Eye (tissue), 1 donor: Measurements from ENCODE around the gene RFX5.
"Not testable (repeated sequence)": the region's sequence is repeated elsewhere in the genome, so short reads cannot be mapped to it uniquely, and the experiment has no call there.

Source experiments
- DNase-seq: peaks from one replicate; pipeline ENCODE4 v3.0.0-alpha.2; 2015

RFX5 gene

GRCh38 chr1:151361883-151362282, 14.8 kb upstream of the RFX5 start:
- DNase-seq = no peak

GRCh38 chr1:151356696-151357095, 9.6 kb upstream of the RFX5 start:
- DNase-seq = no peak

GRCh38 chr1:151352021-151352718, 5.1 kb upstream of the RFX5 start:
- no peak for DNase-seq

GRCh38 chr1:151350323-151350722, 3.3 kb upstream of the RFX5 start:
- DNase-seq = not testable (repeated sequence)

GRCh38 chr1:151347523-151348246, 633 bp upstream of the RFX5 start:
- peak; percentile 13 for DNase-seq

- no peak for DNase-seq
Measured at GRCh38 chr1:151346082-151346768, 827 bp downstream of the RFX5 start.

GRCh38 chr1:151344291-151344690, 2.8 kb downstream of the RFX5 start:
- no peak for DNase-seq

GRCh38 chr1:151343587-151343986, 3.5 kb downstream of the RFX5 start:
- no peak for DNase-seq

GRCh38 chr1:151342569-151342968, 4.5 kb downstream of the RFX5 start:
- DNase-seq = no peak

- DNase-seq = no peak
Measured at GRCh38 chr1:151342021-151342420, 5.0 kb downstream of the RFX5 start.

GRCh38 chr1:151340870-151341754, 5.9 kb downstream of the RFX5 start:
- peak; percentile 89 for DNase-seq

GRCh38 chr1:151336556-151336955, 10.5 kb downstream of the RFX5 start:
- DNase-seq = no peak

GRCh38 chr1:151334822-151335221, 12.2 kb downstream of the RFX5 start:
- DNase-seq = no peak

GRCh38 chr1:151327903-151328674, 19.0 kb downstream of the RFX5 start:
- no peak for DNase-seq

GRCh38 chr1:151327223-151327902, 19.7 kb downstream of the RFX5 start, which contains the start of gene PI4KB:
Gene PI4KB (minus strand): TSS chr1:151327416. CDS start chr1:151316481, 10,935 bp downstream.
- peak; percentile 100 for DNase-seq

GRCh38 chr1:151326619-151327222, 20.3 kb downstream of the RFX5 start:
- DNase-seq = peak; percentile 56

- no peak for DNase-seq
Measured at GRCh38 chr1:151325646-151326429, 21.2 kb downstream of the RFX5 start.

- DNase-seq = no peak
Measured at GRCh38 chr1:151325231-151325630, 21.8 kb downstream of the RFX5 start.

GRCh38 chr1:151324390-151324930, 22.6 kb downstream of the RFX5 start:
- DNase-seq = no peak

GRCh38 chr1:151318975-151319374, 28.1 kb downstream of the RFX5 start:
- DNase-seq = no peak
